Activated T-helper 1 cell treated with anti-CD3 and anti-CD28 coated beads, Interleukin-2, amount 50 U/mL, for 16 hours (primary cell): ENCODE results near the gene INPP4B.

Source experiments
- DNase-seq, 2 donors: peaks; one replicate each; pipeline ENCODE4 v3.0.0-alpha.2; 2020; ENCODE audit warnings: low read depth in 1 of 2, low spot score in 1 of 2

The INPP4B gene

GRCh38 chr4:142314686-142315085 lies 531.4 kb downstream of the INPP4B start:
- no peak for DNase-seq

GRCh38 chr4:142314247-142314646 lies 531.9 kb downstream of the INPP4B start:
- no peak for DNase-seq

GRCh38 chr4:142312391-142312790 lies 533.7 kb downstream of the INPP4B start:
- no peak for DNase-seq

- no peak for DNase-seq
Observed at GRCh38 chr4:142311916-142312315, 534.2 kb downstream of the INPP4B start.

- no peak for DNase-seq
Observed at GRCh38 chr4:142309772-142310171, 536.3 kb downstream of the INPP4B start.

- DNase-seq = no peak
Observed at GRCh38 chr4:142307857-142308256, 538.2 kb downstream of the INPP4B start.

- DNase-seq = no peak
Observed at GRCh38 chr4:142297313-142297712, 548.8 kb downstream of the INPP4B start.

- no peak for DNase-seq
Observed at GRCh38 chr4:142293536-142293935, 552.6 kb downstream of the INPP4B start.

GRCh38 chr4:142292231-142292630 lies 553.9 kb downstream of the INPP4B start:
- DNase-seq = no peak

GRCh38 chr4:142291299-142292050 lies 554.6 kb downstream of the INPP4B start:
- no peak for DNase-seq

- no peak for DNase-seq
Observed at GRCh38 chr4:142287371-142287770, 558.7 kb downstream of the INPP4B start.

- DNase-seq = no peak
Observed at GRCh38 chr4:142285222-142285583, 560.9 kb downstream of the INPP4B start.

- DNase-seq = no peak
Observed at GRCh38 chr4:142284402-142285221, 561.5 kb downstream of the INPP4B start.

- no peak for DNase-seq
Observed at GRCh38 chr4:142282870-142283431, 563.1 kb downstream of the INPP4B start.

- no peak for DNase-seq
Observed at GRCh38 chr4:142281999-142282398, 564.1 kb downstream of the INPP4B start.

- no peak for DNase-seq
Observed at GRCh38 chr4:142278663-142279062, 567.4 kb downstream of the INPP4B start.

- no peak for DNase-seq
Observed at GRCh38 chr4:142278171-142278570, 567.9 kb downstream of the INPP4B start.

GRCh38 chr4:142274137-142274536 lies 572.0 kb downstream of the INPP4B start:
- DNase-seq = no peak

GRCh38 chr4:142272452-142272851 lies 573.6 kb downstream of the INPP4B start:
- no peak for DNase-seq

GRCh38 chr4:142271832-142272231 lies 574.3 kb downstream of the INPP4B start:
- no peak for DNase-seq

- DNase-seq = no peak
Observed at GRCh38 chr4:142267101-142267500, 579.0 kb downstream of the INPP4B start.

- no peak for DNase-seq
Observed at GRCh38 chr4:142265946-142266345, 580.2 kb downstream of the INPP4B start.
